Spleen (tissue), 7 donors: ENCODE data around the gene WDR88.

Experiments used
- CTCF ChIP-seq, 11 experiments: fragments of 200-600 bp in 7 of 11; fragments of 450-650 bp in 4 of 11; sonication (generic) in 4 of 11; IDR thresholded peaks in 8 of 11; conservative IDR thresholded peaks in 3 of 11; 1 replicate in 7 of 11; 2 replicates in 4 of 11; pipeline versions ENCODE4 v1.4.0 to v1.8.0; 2016 to 2021; ENCODE audit warnings: antibody characterized with exemption in 11 of 11, inconsistent platforms in 4 of 11, mild to moderate bottlenecking in 1 of 11
- POLR2A ChIP-seq, 3 donors: fragments of 450-650 bp; IDR thresholded peaks; one replicate each; pipeline ENCODE4 v1.5.1; 2017; ENCODE audit warnings: antibody characterized with exemption in 3 of 3, mild to moderate bottlenecking in 1 of 3
- POLR2AphosphoS5 ChIP-seq, 3 donors: sonication (generic); formaldehyde crosslinking; IDR thresholded peaks; one replicate each; pipeline ENCODE4 v1.5.1; 2017; ENCODE audit warnings: antibody characterized with exemption in 3 of 3
- donor health status: DM: no; HTN: no; CAD: no; lungs with moderate emphysema.
- donor health status: DM: no; HTN: no; CAD: no.
- donor health status: DM: no; HTN: no; CAD: no.

DNA sequence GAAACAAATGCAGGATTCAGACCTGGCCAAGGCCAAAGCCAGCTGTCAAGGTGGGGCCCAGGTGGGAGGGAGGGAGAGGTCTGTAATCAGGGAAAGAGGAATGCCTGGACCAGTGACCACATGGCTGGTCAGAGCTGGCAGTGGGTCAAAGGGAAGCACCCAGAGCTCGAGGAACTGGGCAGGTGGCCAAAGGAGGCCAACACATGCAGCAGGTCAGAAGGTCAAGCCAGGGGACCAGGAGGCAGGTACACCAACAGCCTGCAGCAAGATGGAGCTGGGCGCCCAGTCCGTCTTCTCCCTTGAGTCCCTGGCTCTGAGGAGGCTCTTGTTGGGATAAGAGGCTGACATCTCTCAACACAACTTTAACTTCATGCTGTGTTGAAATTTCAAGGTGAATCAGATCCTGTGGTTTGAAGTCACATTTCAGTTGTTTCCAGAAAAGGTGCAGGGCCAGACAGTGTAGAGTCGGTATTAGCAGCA is 33.8 kb upstream of the WDR88 start:
- no peak for TF ChIP-seq CTCF (IDR thresholded peaks at IDR 0.05 in 8 of 11, conservative IDR thresholded peaks at IDR 0.05 in 3 of 11)
- no peak for TF ChIP-seq POLR2A (IDR thresholded peaks at IDR 0.05)
- TF ChIP-seq POLR2AphosphoS5 (IDR thresholded peaks at IDR 0.05), result no peak
